NCI-H2081 treated with DMSO at 0.1 percent for 48 hours (cell line): Measurements from ENCODE around the gene C19orf25.

Experiments used
- DNase-seq: peaks from one replicate; lab custom pipeline; 2025; lab: John Stamatoyannopoulos, UW

C19orf25 gene

DNA sequence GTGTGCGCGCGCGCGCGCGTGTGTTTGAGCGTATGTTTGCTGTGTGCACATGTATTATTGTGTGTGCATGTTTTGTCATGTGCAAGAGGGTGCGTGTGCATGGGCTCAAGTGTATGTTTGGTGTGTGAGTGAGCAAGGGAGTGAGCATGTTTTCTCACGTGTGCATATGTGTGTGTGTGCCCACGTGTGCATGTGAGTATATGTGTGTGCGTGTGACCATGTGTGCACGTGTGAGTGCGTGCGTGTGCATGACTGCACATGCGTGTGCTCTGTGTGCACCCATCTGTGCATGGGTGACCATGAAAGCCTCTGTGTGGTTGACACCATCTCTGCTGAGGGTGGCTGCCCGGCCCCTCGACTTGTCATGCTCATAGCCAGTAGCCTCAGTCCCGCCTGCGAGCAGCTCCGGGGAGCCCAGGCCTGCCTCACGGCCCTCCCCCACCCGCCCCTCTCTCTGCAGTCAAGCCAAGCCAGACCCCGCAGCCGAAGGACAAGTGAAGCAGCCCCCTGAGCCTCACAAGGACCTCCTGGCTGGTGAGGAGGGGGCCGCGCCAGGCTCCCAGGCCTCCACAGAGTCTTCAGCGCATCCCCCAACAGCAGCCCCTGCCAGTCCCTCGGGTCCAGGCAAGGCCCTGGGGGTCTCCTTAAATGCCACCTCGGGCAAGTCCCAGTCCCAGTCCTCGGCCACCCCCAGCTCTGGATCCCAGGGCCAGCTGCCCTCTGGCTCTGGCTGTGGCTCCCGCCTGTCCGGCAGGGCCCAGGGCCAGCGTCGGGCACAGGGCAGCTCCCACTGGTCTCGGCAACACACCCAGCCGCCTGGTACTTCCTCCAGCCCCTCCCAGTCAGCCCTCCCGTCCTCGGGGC, 17.9 kb upstream of the C19orf25 start:
- no peak for DNase-seq

DNA sequence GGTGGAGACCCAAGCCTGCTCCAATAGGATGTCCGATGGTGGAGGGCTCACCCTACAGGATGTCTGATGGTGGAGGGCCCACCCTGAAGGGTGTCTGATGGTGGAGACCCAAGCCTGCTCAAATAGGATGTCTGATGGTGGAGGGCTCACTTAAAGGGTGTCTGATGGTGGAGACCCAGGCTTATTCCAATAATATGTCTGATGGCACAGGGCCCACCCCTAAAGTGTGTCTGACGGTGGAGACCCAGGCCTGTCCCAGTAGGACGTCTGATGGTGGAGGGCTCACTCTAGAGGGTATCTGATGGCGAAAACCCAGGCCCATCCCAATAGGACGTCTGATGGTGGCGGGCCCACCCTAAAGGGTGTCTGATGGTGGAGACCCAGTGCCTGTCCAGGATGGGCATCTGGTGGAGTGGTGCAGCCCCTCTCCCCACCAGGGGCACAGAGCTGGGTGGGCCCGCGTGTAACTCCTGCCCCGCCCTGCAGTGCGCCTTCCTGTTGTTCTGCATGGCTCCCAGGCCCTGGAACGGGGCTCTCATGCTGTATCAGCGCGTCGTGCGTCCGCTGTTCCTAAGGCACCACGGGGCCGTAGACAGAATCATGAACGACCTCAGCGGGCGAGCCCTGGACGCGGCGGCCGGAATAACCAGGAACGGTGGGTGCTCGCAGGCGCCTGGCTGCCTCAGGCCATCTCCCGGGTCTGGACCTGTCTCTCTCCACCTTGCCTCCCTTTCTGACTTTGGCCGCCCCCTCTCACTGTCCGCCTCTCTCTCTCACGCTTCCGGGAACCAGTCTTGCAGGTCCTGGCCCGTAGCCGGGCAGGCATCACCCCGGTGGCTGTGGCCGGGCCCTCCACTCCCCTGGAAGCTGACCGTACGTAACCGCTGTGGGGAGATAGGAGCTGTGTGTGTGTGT, 17.0 kb upstream of the C19orf25 start:
- no peak for DNase-seq

DNA sequence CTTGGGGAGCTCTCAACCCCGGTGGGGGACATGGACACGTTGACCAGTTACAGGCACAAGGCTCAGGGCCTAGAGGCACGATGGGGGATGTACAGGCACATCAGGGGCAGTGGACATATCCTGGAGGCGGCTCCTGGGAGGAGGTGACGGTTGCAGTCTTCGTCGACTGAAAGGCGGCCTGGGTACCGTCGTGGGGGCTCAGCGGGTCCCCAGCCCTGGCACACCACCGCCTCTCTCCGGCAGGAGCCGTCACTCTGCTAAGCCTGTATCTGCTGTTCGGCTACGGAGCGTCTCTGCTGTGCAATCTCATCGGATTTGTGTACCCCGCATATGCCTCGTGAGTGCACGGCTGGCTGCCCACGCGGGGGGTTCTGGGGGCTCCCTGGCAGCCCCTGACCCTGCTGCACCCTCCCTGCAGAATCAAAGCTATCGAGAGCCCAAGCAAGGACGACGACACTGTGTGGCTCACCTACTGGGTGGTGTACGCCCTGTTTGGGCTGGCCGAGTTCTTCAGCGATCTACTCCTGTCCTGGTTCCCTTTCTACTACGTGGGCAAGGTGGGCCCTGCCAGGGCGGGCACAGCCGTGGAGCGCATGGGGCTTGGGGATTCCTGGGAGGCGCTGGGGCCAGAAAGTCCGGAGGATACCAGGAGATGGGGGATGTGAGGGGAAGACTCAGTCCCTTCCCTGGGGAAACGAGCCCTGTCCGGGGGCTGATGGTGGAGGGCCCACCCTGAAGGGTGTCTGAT, 16.2 kb upstream of the C19orf25 start:
- no peak for DNase-seq

DNA sequence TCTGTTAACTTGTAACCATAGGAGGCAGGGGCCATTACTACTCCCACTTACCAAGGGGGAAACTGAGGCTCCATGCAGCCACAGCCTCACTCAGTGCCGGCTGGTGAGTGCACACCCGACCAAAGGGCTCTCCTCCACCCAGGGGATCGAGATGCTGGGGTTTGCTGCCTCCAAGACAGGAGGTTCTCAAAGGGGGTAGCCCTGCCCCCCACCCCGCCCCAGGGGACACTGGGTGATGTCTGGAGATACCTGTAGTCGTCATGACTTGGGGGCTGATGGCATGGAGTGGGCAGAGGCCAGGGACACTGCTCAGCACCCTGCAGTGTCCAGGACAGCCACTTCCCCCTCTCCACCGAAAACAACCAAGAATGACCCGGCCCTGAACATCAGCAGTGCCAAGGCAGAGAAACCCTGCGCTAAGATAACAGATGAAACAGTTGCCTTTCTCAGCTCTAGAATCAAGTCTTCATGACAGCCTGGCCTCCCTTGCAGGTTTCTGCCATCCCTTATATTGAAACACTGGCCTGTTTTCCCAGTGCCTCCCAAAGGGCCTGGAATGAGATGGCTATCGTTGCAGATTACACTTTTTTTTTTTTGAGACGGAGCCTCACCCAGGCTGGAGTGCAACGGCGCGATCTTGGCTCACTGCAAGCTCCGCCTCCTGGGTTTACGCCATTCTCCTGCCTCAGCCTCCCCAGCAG, 15.2 kb upstream of the C19orf25 start:
- no peak for DNase-seq

DNA sequence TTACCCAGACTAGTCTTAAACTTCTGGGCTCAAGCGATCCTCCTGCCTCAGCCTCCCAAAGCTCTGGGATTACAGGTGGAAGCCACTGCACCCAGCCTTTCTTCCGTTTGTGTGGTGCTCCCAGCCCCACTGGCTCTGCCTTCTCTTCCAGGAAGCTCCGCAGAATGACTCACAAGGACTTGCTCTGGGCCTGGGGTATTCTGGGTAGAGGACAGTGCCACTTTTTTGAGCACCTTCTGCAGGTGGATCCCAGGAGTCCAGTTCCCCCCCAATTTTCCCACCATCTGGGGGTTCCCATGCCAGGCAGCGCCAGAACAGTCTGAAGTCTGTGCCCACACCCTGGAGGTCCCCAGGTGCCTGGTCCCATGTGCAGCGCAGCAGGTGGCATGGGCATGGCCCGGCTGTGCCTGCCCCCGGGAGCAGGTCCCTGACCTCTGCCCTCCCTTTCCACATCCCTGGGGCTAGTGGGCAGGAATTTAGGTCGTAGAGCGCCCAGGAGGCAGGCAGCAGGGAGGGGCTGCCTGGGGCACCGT, 13.5 kb upstream of the C19orf25 start:
- DNase-seq, result no peak

DNA sequence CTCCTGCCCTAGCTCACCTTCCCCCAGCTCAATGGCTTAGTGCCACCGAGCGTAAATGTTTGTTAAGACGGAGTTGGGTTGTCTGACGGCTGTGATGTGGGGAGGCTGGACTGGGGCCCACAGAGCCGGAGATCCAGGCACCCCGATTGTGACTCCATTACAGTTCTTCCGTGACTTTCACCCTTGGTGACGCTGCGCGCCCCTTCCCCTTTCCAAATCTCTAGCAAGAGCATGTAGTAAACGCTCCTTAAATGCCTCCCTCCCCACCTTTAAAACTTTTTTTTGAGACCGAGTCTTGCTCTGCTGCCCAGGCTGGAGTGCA, 12.8 kb upstream of the C19orf25 start:
- DNase-seq, result no peak

DNA sequence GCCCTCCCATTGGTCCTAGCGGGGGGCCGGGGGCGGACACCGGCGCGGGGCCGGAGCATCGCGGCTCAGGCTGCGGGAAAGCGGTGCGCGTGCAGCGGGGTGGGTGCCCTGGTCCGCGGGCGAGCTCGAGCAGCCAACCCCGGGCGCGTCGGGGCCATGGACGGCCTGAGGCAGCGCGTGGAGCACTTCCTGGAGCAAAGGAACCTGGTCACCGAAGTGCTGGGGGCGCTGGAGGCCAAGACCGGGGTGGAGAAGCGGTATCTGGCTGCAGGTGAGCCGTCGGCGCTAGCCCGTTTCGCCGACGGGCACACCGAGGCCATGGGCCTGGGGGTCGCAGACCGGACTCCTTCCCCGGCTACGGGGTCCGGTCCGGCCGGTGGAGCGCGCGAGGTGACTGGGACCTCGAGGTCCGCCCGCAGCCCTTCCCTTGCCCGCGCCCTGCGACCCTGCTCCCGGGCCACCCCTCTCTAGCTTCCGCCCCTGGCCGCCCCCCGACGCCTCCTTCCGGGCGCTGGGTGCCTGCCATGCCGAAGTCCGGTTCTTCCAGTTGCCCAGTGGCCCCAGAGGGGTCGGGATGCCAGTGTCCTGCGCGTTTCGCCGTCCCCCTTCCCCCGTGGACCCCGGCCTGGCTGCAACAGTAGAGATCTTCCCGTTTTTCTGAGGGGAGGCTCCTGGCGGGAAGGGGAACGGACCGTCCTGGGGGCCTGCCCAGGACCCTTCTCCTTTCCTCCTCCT, 12.3 kb upstream of the C19orf25 start, which contains the start of gene REEP6:
Gene REEP6 (plus strand): TSS at position 68 of the 735 bp plus-strand sequence. CDS start 89 bp downstream, at position 157.
- DNase-seq, result no peak

DNA sequence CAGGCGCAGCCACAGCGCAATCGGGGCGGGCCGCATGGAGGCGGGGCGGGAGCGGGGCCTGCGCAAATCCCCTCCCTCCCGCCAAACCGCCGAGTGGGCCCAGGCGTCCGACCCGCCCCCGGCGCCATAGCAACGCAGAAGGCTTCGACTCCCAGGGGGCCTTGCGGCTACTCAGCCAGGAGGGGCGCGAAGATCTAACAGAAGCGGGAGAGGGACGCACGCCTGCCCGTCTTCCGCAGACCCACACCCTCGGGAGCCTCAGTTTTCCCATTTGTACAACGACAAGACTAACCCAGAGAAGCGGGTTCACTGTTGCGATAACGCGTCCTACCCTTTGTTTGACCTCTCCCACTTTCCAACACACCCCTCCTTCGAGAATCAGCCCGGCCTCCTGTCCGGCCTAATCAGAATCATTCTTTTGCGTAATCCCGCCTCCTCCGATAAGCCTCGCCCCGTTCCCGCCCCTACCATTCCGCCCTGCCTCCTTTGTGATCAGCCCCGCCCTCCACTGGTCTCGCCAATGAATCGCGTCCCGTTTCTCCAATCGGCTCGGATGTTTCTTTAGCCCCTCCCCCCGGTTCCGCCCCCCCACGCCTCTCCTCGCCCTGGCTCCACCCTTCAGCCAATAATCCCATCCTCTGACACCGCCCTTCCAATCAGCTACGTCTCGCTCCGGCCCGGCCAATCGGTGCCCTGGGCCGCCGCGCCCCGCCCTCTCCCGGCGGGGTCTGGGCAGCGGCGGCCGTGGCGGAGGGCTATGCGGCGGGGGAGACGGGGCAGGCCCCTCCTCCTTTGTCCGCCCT, 11.5 kb upstream of the C19orf25 start, which contains the start of gene PCSK4:
Gene PCSK4 (minus strand): TSS at position 40 of the 803 bp plus-strand sequence. CDS start 4 bp downstream, at position 36.
- DNase-seq, result peak; percentile 94

DNA sequence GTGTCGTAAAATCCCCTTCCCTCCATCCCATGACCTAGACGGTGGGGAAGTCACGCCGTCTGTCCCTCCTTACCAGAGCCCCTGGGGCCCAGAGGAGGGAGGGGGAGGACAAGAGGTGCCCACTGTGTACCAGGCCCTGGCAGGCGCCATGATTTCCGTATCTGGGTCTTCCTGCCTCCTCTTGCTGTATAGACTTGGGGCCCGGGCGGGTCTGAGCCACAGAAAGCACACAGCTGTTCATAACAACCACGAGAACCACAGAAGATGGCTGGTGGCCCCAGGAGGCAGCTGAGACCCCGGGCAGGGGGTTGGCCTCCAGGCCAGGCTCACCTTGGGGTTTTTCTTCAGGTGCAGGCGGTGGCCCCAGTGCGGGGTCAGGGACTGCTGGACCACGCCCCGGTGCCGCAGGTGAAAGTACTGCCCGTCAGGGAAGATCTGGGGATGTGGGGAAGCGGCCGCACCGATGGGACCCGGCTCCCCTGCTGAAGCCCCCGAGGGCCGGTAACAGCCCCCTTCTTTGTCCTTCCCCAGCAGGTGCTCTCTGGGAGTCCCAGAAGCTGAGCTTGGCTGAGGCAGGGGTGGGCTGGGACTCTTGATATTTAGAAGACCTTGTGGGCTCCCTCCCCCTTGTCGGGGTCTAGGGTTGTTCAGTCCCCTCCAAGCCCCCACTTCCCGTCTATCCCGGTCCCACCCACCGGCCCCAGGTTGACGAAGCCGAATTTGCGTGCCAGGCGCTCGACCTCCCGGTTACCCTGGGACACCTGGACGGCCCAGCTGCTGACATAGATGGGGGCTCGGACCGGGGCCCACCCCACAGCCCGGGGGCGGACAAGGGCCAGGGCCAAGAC, 10.7 kb upstream of the C19orf25 start:
- DNase-seq, result no peak

DNA sequence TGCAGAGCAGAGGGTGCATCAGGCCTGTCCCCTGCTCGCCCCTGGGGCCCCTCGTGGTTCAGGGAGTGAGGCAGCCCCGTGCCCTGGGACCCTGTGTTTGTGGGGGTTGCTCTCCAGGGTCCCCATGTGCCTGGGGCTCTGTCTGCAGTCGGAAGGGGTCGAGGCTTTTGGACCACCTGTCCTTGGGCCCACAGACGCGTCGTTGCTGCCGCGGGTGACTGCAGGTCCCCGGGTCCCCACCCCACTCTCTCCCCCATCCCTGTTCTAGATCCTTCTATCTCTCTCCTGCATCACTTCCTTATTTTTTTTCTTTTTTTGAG, 9.2 kb upstream of the C19orf25 start:
- no peak for DNase-seq

DNA sequence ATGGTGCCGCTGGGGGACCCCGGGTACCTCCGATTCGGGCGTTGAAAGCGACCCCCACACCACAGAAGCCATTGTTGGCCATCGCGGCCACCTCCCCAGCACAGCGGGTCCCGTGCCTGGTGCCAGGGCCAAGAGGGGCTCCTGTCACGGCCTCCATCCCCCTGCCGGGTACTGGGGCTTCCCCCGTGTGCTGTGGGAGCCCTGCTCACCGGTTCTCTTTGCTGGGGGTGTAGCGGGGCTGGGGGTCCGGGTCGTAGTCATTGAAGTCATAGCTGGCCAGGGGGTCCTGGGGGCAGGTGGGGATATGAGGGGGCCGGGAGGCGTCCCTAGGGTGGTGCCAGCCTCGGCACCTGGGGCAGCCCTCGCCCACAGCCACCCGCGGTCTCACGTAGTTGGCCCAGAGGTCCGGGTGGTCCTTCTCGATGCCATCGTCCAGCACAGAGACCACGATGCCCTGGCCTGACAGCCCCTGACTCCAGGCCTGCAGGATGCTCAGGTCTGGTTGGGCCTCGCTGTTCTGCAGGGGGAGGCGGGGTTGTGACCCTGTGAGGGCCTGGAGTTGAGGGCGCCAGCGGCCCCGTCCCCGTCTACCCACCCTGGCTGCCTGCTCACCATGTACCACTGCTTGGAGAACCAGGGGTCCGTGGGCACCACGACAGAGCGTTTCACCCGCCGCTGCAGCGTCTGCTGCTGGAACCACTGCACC, 8.7 kb upstream of the C19orf25 start:
- no peak for DNase-seq

DNA sequence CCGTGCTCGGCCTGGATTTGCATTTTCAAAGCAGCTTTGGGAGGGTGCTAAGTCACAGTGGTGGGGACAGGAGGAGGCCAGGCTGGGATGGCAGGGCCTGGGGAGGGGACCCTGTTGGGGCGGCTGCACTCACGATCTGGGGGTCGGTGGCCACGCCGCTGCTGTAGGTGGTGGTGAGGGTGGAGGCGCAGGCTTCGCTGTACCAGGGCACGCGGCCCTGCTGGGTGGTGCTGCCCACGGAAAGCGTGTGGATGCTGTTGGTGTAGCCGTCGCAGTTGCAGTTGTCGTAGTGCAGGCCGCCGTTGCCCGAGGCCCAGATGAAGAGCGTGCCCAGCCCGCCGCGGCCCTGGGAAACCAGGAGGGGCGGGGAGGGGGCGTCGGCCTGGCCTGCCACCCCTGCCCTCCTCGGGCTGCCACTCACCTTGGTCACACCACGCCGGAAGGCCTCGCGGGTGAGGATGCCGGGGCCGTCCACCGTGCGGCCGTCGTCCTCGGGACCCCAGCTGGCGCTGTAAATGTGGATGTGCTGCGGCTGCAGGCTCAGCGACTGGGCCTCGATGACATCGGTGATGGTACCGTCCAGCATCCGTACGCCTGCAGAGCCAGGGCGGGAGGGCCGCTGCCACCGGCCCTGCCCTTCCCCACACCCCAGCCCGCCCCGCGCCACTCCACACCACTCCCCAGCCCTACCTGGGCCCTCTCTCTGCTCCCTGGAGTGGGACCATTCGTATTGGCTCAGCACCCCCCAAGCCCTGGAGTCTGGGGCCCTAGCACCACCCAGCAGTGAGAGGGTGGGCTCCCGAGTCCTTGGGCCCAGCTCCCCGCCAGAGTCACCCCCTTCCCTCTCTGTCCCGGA, 7.9 kb upstream of the C19orf25 start:
- no peak for DNase-seq

DNA sequence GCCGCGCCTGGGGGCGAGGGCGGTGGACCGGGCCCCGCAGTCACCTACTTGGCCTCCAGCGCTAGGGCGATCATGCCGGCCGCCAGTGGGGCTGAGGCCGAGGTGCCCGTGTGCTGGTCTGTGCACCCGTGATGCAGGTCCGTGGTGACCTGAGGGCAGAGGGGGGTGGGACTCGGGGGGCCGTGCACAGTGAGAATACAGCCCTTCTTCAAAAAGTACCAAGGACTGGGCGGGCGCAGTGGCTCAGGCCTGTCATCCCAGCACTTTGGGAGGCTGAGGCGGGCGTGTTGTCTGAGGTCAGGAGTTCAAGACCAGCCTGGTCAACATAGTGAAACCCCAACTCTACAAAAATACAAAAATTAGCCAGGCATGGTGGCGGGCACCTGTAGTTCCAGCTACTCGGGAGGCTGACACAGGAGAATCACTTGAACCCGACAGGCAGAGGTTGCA, 5.0 kb upstream of the C19orf25 start:
- DNase-seq, result no peak

DNA sequence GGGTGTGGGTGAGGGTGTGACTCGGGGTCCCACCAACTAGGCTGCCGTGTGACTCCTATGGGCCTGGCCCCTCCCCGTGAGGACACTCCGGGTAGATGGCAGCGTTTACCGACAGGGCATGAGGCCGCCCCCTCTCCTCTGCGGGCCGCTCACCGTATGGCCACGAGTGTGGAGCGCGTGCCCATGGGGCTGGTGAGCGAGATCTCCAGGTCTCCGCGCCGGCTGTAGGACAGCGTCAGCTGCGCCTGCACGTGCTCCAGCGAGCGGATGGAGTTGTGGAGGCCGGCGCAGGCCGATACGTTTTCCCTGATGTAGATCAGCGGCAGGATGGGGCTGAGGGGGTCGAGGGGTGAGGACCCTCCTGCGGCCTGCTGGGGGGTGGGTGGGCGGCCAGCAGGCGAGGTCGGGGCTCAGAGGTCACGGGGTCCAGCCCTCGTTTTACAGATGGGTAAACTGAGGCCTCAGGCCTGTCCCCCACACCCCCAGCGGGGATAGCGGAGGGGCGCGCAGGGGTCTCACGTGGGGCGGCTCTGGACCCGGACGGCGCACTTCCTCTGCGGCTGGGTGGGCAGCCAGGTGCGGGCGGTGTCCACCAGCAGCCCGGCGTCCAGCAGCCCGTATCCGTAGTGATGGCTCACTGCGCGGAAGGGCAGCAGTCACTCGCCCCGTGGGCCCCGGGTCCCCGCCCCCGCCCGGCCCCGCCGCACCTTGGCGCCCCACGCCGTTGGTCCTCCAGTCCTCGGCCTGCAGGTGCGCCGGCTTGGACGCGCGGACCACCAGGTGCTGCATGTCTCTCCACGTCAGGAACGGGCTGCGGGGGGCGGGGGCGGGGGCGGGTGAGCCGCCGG, 4.3 kb upstream of the C19orf25 start:
- no peak for DNase-seq

DNA sequence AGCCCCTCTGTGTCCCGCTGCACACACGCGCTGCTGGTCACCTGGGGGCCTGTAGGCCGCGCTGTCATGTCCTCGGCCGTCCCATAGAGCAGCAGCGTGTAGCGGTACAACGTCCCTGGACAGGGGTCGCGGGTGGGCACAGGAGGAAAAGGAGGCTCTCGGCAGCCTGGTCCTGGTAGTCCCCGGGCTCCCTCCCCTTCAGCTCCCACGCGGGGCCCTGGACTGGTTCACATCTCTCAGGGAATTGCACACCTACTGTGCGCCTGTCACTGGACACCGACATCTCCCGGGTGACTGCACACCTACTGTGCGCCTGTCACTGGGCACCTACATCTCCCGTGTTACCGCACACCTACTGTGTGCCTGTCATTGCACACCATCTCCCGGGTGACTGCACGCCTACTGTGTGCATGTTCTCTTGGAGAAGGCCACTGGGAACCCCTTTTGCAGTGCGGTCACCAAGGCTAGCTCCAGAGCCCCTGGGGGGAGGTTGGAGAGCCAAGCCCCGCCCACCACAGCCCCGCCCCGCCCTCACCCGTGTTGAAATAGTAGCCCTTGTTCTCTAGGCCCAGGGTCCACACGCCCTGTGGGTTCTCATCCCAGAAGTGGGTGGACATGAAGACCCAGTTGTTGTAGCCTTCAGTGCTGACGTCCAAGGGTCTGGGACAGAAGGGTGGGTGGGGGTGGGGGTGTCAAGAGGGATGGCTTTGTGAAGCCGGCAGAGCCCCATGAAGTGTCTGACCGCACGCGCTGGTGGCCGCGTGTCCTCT, 3.5 kb upstream of the C19orf25 start:
- no peak for DNase-seq
